Measurements from ENCODE around the gene ST6GALNAC3.

- TF ChIP-seq CTCF (IDR thresholded peaks at IDR 0.05; ENCODE audit: low read depth, low read length) (no peak), EZH2phosphoT487 (IDR thresholded peaks at IDR 0.05; ENCODE audit: low read depth) (no peak)
Measured at GRCh38 chr1:76074321-76075187, at the start of gene ST6GALNAC3.
